HUDEP-2 (cell line): Measurements from ENCODE around the gene FRMD4A.
"Not testable (repeated sequence)": the region's sequence is repeated elsewhere in the genome, so short reads cannot be mapped to it uniquely, and the experiment has no call there.

Experiments used
- DNase-seq, 76 experiments: peaks; one replicate each; lab custom pipeline; 2025; ENCODE audit not compliant: unreplicated experiment in 76 of 76; lab: John Stamatoyannopoulos, UW

Gene FRMD4A

DNA sequence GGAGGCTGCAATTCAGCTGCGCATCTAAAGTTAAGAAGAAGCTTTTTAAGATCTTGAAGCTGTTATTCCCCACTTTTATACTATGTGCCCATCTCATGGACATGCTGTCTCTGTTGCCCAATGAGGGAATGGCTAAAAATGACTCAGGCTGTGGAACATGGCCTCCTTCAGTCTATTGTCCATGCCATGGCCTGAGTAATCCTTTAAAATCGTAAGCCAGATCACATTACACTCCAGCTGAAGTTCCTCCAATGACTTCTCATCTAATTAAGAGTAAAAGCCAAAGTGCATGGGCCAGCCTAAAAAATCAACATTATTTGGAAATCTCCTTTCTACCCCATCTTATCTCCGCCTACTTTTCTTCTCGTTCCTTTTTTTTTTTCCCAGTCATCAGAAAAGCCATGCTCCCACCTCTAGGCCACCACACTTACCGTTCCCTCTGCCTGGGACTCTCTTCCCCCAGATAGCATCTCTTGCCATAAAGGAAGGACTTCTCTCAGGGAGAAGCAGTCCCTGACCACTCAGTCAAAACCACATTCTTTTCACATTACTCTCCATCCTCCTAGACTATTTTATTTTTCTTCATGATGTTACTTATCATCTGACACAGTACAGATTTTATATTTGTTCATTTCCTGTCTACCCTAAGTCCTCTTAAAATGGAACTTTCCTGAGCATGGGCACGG is 406.5 kb downstream of the FRMD4A start:
- DNase-seq = no peak

DNA sequence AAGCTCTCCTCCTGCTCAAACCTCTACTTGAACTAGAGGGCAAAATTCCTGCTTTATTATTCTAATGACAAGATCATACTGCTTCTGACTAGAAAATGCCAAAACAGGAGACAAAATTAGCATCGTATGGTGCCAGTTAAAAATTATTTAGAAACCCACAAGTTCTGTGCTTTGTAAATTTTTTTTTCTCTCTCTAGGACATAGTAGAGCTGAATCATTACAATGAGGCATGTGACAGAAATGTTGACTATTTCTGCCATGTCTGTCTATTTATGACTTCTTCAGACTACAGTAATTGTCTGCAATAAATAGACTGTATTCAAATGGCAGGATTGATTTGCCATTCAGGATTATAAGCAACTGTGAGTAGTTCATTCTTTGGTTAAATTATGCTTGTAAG is 408.1 kb downstream of the FRMD4A start:
- no peak for DNase-seq

GRCh38 chr10:13921941-13922340 is 408.8 kb downstream of the FRMD4A start:
- DNase-seq = no peak

- DNase-seq = not testable (repeated sequence)
Observed at GRCh38 chr10:13921131-13921530, 409.6 kb downstream of the FRMD4A start.

DNA sequence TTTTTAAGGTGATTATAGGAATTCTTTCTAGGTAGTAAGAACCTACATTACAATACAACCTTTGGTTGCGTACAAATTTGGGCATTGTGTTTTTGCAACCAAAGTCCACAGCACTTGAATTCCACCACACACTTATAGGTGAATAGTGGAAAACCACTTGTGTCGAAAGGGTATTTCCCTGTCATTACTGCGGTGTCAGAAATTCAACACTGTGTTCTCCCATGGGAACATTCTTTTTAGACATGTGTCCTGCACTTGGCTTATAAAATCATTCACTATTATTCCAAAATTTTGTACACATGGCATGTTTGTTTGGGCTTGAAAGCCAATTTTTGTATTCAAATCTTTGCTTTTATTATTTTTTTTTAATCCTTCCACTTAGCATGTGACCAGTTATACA is 410.3 kb downstream of the FRMD4A start:
- no peak for DNase-seq

- no peak for DNase-seq
Observed at GRCh38 chr10:13920031-13920430, 410.7 kb downstream of the FRMD4A start.

GRCh38 chr10:13917791-13918190 is 412.9 kb downstream of the FRMD4A start:
- no peak for DNase-seq

GRCh38 chr10:13916384-13916947 is 414.3 kb downstream of the FRMD4A start:
- no peak for DNase-seq

DNA sequence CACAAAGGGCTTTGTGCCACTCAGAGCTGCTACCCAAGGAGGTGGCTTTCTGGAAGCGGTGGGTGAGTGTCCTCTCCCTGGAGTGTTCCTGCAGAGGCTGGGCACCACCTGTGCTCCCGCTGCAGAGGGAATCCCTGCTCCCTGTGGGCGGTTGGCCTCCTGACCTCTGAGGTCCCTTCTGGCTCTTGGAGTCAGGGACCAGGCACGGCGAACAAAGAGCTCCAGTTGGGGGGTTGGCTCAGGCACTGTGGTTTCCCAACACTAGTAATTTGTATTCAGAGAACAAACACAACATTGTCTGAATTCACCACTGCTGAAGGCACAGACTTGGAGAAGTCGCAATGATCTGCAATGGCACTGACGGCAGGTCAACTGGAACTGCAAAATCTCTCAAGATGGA is 415.0 kb downstream of the FRMD4A start:
- no peak for DNase-seq

- DNase-seq = no peak
Observed at GRCh38 chr10:13913897-13914296, 416.8 kb downstream of the FRMD4A start.

DNA sequence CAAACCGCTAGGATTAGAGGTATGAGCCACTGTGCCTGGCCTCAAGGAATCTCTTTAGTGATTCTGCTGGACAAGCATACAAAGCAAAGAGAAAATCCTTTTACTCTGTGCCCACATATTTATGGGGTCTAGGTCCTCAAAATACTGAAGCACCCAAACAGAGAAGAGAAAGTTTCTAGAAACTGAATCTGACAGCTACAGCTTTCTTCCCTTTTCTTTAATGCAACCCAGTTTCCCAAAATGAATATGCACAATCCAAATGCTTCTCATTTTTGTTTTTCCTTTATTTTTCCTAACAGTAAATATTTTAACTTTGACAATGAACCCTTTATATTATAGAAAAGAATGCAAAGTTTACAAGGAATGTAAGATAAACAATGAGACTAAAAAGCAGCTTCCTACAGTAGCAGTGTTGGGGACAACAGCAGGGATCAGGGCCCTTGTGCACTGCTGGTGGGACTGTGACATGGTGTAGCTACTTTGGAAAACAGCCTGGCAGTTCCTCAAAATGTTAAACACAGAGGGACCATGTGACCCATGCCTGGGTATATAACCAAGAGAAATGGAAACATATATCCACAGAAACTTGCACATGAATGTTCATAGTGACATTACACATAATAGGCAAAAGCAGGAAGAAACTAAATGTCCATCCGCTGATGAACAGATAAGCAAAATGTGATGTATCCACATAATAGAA is 418.8 kb downstream of the FRMD4A start:
- no peak for DNase-seq

DNA sequence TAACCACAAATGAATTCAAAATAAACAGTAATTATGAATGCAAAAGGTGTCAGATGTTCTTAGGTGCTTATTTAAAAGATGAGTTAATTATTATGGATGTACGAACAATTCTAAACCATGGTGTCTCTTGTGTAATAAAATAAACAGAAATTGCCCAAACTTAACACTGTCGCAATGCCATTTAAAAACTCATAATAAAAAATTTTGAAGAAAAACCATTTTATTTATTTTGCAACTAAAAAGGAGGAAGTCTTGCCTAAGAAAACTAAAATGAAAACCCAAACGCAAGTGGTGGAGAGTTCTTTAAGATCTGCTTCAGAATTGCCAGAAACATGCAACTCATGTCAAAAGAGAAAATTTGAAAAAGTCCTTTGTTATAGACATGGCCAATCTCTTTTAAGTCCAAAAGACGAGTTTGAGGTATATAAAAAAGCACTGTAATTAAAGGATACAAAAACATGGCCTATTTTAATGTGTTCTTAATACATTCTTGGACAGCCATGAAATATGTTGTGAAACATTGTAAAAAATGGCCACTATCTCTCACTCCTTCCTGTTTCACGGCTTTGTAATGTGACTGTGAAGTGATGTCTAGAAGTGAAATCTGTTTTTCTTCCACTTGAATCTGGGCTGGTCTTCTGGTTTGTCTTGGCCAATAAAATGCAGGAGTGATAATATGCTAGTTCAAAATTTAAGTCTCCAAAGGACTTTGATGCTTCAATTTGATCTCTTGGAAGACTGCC is 421.0 kb downstream of the FRMD4A start:
- no peak for DNase-seq

GRCh38 chr10:13908475-13908874 is 422.2 kb downstream of the FRMD4A start:
- DNase-seq = no peak

GRCh38 chr10:13907570-13907969 is 423.2 kb downstream of the FRMD4A start:
- DNase-seq = no peak

DNA sequence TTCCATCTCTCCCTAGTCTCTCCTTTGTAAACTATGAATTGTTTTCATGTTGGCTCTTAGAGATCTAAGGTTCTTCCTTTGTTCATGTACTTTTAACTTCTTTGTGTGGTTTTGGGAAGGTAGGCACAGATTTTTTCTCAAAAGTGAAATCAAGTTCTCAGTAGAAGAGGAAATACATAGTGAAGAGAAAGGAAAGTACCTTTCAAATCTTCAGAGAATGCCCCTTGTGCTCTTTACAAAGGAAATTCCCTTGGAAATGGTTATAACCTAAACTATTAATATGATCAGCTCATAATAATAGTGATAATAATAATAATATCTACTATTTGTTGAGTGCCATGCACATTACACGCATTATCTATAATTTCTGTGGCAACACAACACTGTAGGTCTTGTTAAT is 425.4 kb downstream of the FRMD4A start:
- DNase-seq = no peak

GRCh38 chr10:13904064-13904463 is 426.7 kb downstream of the FRMD4A start:
- DNase-seq = no peak

DNA sequence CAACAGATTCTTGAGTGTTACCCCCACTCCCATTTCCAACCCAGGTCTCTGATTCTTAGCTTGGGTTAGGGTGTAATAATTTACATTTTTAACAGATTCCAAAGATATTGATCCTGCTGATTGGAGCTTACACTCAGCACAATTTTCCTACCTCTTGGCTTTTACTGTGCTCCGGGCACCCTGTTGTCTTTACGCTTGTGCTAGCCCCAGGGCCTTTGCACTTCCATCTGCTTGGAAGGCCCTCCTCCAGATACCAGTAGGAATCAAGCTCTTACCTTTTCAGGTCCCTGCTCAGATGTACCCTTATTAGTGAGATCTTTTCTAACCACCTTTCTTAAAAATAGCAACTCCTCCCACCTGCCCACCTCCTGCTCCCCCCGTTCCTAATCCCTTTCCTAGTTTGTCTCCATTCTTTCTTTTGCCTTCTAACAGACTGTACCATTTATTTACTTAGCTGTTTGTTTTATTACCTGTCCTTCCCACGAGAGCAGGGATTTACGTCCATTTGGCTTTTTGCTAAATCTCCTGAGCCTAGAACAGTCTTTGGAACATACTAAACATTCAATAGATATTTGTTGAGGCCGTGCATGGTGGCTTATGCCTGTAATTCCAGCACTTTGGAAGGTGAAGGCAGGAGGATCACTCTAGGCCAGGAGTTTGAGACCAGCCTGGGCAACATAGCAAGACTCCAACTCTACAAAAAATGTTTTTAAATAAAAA is 427.7 kb downstream of the FRMD4A start:
- no peak for DNase-seq

GRCh38 chr10:13899941-13900340 is 430.8 kb downstream of the FRMD4A start:
- no peak for DNase-seq

DNA sequence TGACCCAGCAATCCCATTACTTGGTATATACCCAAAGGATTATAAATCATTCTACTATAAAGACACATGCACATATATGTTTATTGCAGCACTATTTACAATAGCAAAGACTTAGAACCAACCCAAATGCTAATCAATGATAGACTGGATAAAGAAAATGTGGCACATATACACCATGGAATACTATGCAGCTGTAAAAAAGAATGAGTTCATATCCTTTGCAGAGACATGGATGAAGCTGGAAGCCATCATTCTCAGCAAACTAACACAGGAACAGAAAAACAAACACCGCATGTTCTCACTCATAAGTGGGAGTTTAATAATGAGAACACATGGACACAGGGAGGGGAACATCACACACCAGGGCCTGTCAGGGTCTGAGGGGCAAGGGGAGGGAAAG is 434.6 kb downstream of the FRMD4A start:
- not testable (repeated sequence) for DNase-seq

- DNase-seq = no peak
Observed at GRCh38 chr10:13894412-13895093, 436.2 kb downstream of the FRMD4A start.
